Hepatic stellate cell (primary cell): ENCODE results near the gene KCNJ5.

Experiments used
- DNase-seq: peaks from one replicate; pipeline ENCODE4 v3.0.0; 2011; ENCODE audit warnings: low spot score

The KCNJ5 gene

GRCh38 chr11:128957202-128957482, 66.0 kb downstream of the KCNJ5 start:
- no peak for DNase-seq

- DNase-seq, result no peak
Measured at GRCh38 chr11:128961645-128962044, 70.5 kb downstream of the KCNJ5 start.

DNA sequence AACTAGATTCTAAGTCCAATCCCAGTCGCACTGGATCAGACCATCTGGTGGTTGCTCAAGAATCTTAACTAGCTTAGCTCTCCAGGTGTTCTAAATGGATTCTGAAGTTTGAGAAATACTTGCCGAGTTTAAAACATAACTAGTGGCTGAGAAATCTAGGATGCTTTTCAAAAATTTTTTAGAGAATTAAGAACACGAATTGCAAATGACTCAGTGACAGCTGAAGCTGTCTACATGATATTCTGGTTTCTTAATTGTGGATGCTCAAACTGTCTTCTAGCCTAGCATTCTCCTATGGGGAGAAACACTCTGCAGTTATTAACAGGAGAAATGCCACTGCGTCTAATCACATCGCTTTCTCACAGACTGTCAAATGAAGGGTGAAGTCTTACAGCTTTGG, 71.7 kb downstream of the KCNJ5 start:
- no peak for DNase-seq

GRCh38 chr11:128963744-128964325, 72.7 kb downstream of the KCNJ5 start:
- no peak for DNase-seq

DNA sequence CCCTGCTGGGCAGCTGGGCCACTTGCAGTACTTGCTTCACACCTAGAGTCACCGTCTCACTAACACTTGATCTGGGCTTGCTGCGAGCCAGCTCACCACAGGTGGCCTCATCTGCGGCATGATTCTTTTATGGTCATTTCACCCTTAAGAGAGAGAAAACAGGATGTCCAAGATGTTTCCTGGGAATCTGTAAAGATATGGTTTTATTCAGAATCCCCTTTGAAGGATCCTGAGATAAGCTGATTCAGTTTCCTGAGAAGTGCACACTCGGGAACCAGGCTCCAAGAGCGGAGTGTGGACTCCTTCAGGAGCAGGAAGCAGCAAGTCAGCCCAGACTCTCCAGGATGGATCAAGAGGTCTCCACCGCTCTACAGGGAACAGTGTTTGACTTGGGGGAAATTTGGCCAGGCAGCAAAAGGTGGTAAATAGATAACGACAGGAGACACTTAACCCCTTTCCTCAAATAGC, 73.3 kb downstream of the KCNJ5 start:
- no peak for DNase-seq

DNA sequence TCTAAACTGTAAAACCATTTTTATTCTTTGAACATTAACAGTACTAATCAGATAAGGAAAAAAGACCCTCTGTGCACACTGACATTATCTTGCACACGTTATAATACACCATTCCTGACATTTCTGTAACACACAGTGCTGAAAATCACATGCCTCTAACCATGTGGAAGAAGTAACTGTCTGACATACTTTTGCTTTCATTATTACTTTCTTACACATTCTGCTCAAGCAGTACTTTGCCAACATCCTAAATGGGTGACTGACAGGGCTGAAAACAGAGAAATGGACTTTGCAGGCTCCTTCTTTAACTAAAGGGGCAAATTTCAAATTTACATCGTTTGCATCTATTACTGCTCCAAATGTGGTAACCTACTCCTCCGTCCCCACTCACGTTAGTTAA, 74.3 kb downstream of the KCNJ5 start:
- no peak for DNase-seq

GRCh38 chr11:128967578-128967977, 76.4 kb downstream of the KCNJ5 start:
- no peak for DNase-seq

DNA sequence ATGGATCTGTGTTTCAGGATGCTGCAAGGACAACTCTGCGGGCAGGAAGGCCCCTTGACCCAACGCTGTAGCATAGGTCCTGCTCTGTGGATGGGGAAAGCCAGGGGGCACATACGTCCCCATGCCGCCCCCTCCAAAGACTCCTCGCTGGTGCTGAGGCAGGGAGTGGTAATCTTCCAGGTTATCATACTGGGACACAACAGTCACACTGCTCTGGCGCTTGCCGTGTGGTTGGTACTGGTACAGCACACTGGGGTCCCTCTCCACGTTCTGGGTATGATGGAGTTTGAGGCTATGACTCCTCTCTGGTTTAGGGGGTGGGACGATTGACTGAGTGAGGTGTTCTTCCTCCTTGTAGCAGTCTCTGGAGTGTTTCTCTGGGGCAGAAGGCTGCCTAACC, 77.8 kb downstream of the KCNJ5 start:
- no peak for DNase-seq
